Measurements from ENCODE around the gene CASP4.
"Not testable (repeated sequence)": the region's sequence is repeated elsewhere in the genome, so short reads cannot be mapped to it uniquely, and the experiment has no call there.

Gene CASP4

GRCh38 chr11:104943561-104943960 lies 24.8 kb downstream of the CASP4 start:
- H3K27me3 ChIP-seq: no peaks in the 10 kb centered on the region
- no peak overlapping the region for H3K27ac ChIP-seq
- H3K4me2 ChIP-seq: no peak overlapping the region
- H3K9me3 ChIP-seq (replicated peaks in 1 of 11): 0 out of 22 replicates have a peak, but pooled peaks cover 0 to 4% (median 0%) of the 10 kb centered on the region in 11 experiments
- TF ChIP-seq Cebpa-rat (IDR thresholded peaks at IDR 0.05): no peak
- no peak overlapping the region for H3K9ac ChIP-seq
- peaks cover 0 to 67% (median 0%) of the 10 kb centered on the region in 11 experiments; a peak in 6 of 22 replicates for H3K36me3 ChIP-seq
- H3K4me3 ChIP-seq: no peak overlapping the region
- H3K4me1 ChIP-seq: peaks cover 0 to 13% (median 0%) of the 10 kb centered on the region in 10 experiments; a peak in 4 of 20 replicates
- no peaks in the 10 kb centered on the region for H4K20me1 ChIP-seq

- peak overlapping the region; percentile 53 to 80 (median 69) for H3K4me2 ChIP-seq
Observed at GRCh38 chr11:104934594-104934993, 33.8 kb downstream of the CASP4 start.

DNA sequence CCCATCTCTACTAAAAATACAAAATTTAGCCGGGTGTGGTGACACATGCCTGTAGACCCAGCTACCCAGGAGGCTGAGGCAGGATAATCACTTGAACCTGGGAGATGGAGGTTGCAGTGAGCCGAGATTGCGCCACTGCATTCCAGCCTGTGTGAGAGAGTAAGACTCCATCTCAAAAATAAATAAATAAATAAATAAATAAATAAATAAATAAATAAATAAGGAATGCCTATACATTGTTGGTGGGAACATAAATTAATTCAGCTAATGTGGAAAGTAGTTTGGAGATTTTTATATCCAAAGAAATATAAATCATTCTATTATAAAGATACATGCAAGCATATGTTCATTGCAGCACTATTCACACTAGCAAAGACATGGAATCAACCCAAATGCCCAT lies 34.3 kb downstream of the CASP4 start:
- H4K20me1 ChIP-seq, H3K4me3 ChIP-seq, H3K36me3 ChIP-seq, H3K27me3 ChIP-seq, H3K27ac ChIP-seq, H3K9ac ChIP-seq: not testable (repeated sequence)
- Histone ChIP-seq H3K4me2 (peak overlapping the region; percentile 53 to 80 (median 69); a peak in 20 of 22 replicates), H3K4me1 (peaks cover 11 to 23% (median 15%) of the 10 kb centered on the region in 10 experiments), H3K9me3 (replicated peaks in 1 of 11) (peaks cover 0 to 35% (median 15%) of the 10 kb centered on the region in 11 experiments; a peak in 14 of 22 replicates)

More at GRCh38 chr11:104934594-104934993, 33.8 kb downstream of the CASP4 start:
- Histone ChIP-seq H3K27ac (no peak overlapping the region), H3K27me3 (no peaks in the 10 kb centered on the region), H3K9me3 (replicated peaks in 1 of 11) (peaks cover 0 to 29% (median 14%) of the 10 kb centered on the region in 11 experiments; a peak in 14 of 22 replicates), H3K4me3 (no peak overlapping the region), H3K9ac (no peak overlapping the region), H4K20me1 (no peaks in the 10 kb centered on the region), H3K4me1 (peaks cover 11 to 23% (median 15%) of the 10 kb centered on the region in 10 experiments), H3K36me3 (no peaks in the 10 kb centered on the region)
- TF ChIP-seq Cebpa-rat (IDR thresholded peaks at IDR 0.05): no peak

DNA sequence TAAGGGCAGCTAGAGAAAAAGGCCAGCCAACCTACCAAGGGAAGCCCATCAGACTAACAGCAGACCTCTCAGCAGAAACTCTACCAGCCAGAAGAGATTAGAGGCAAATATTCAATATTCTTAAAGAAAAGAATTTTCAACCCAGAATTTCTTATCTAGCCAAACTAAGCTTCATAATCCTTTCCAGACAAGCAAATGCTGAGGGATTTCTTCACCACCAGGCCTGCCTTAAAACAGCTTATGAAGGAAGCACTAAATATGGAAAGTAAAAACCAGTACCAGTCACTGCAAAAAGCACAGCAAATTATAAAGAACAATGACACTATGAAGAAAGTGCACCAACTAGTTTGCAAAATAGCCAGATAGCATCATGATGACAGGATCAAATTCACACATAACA lies 39.6 kb downstream of the CASP4 start:
- H3K36me3 ChIP-seq: no peaks in the 10 kb centered on the region
- TF ChIP-seq Cebpa-rat (IDR thresholded peaks at IDR 0.05): no peak
- H3K4me3 ChIP-seq: no peak overlapping the region
- no peaks in the 10 kb centered on the region for H3K27me3 ChIP-seq
- no peak overlapping the region for H3K9ac ChIP-seq
- H3K4me2 ChIP-seq: no peak overlapping the region
- peaks cover 18 to 70% (median 47%) of the 10 kb centered on the region in 11 experiments for H3K9me3 ChIP-seq (replicated peaks in 1 of 11)
- H3K4me1 ChIP-seq: peaks cover 0 to 1% (median 0%) of the 10 kb centered on the region in 10 experiments; a peak in 7 of 20 replicates
- no peaks in the 10 kb centered on the region for H4K20me1 ChIP-seq
- no peak overlapping the region for H3K27ac ChIP-seq

DNA sequence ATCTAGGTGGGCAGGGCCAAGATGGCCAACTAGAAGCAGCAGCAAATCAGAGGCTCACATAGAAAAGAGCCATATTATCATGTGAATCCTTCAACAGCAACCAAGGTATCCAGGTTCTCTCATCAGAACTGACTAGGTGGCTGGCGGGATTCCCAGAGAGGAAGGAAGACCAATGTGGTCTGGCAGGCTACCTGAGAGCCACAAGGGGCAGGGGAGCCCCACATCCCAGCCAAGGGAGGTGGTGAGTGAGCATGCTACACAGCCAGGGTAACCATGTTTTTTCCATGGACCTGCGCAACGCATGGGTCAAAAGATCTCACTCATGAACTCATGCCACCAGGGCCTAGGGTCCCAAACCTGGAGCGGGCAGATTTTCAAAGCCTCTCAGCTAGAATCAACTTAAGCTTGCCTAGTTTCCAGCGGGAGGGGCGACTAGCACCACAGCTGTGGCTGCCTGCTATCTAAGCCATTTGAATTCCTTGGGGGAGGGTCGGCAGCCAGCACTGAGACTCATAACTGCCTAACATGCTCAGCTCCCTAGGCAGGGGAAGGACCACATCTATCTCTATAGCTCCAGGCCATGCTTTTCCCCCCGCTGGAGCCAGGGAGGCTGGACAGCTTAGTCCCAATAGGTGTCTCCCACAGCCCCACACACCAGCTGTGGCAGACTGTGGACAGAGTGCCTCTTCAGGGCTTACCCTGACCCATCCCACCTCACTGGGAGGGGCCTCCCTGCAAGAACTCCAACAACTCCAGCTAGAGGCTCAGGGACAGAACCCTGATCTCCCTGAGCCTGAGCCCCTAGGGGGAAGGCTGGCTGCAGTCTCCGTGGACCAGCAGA lies 41.4 kb downstream of the CASP4 start:
- Histone ChIP-seq H3K9me3 (replicated peaks in 1 of 11) (peaks cover 18 to 58% (median 36%) of the 10 kb centered on the region in 11 experiments), H3K9ac (no peak overlapping the region), H3K4me3 (no peak overlapping the region), H4K20me1 (no peaks in the 10 kb centered on the region), H3K27me3 (no peaks in the 10 kb centered on the region), H3K4me2 (no peak overlapping the region), H3K36me3 (no peaks in the 10 kb centered on the region), H3K27ac (no peak overlapping the region), H3K4me1 (no peaks in the 10 kb centered on the region)
- TF ChIP-seq Cebpa-rat (IDR thresholded peaks at IDR 0.05): no peak

GRCh38 chr11:104925850-104926249 lies 42.5 kb downstream of the CASP4 start:
- Histone ChIP-seq H3K27ac (no peak overlapping the region), H3K27me3 (no peaks in the 10 kb centered on the region), H3K4me3 (no peak overlapping the region), H3K4me1 (no peaks in the 10 kb centered on the region), H3K9me3 (replicated peaks in 1 of 11) (peaks cover 18 to 50% (median 36%) of the 10 kb centered on the region in 11 experiments), H4K20me1 (no peaks in the 10 kb centered on the region), H3K4me2 (no peak overlapping the region), H3K36me3 (no peaks in the 10 kb centered on the region), H3K9ac (no peak overlapping the region)
- TF ChIP-seq Cebpa-rat (IDR thresholded peaks at IDR 0.05): no peak

GRCh38 chr11:104918113-104918824 lies 50.1 kb downstream of the CASP4 start:
- no peaks in the 10 kb centered on the region for H3K36me3 ChIP-seq
- peaks cover 0 to 14% (median 5%) of the 10 kb centered on the region in 10 experiments; a peak in 9 of 20 replicates for H3K4me1 ChIP-seq
- H3K4me3 ChIP-seq: peak overlapping the region in 7 of 10 experiments; percentile 4 to 36 (median 19); a peak in 7 of 20 replicates
- no peaks in the 10 kb centered on the region for H4K20me1 ChIP-seq
- peak overlapping the region in 5 of 11 experiments; percentile 0 to 61 (median 2); a peak in 4 of 22 replicates for H3K9ac ChIP-seq
- H3K27ac ChIP-seq: 0 out of 22 replicates have a peak overlapping the region, but pooled peaks of 1 of the 11 experiments have one; percentile 8
- TF ChIP-seq Cebpa-rat (IDR thresholded peaks at IDR 0.05): no peak
- no peaks in the 10 kb centered on the region for H3K27me3 ChIP-seq
- H3K4me2 ChIP-seq: peak overlapping the region; percentile 44 to 77 (median 61)
- peaks cover 0 to 4% (median 0%) of the 10 kb centered on the region in 11 experiments; a peak in 1 of 22 replicates for H3K9me3 ChIP-seq (replicated peaks in 1 of 11)

- Histone ChIP-seq H3K4me2 (peak overlapping the region; percentile 44 to 77 (median 61)), H3K36me3 (no peaks in the 10 kb centered on the region), H3K9me3 (replicated peaks in 1 of 11) (peaks cover 0 to 4% (median 0%) of the 10 kb centered on the region in 11 experiments; a peak in 1 of 22 replicates), H3K4me1 (peaks cover 0 to 14% (median 5%) of the 10 kb centered on the region in 10 experiments; a peak in 9 of 20 replicates), H3K9ac (peak overlapping the region in 5 of 11 experiments; percentile 0 to 61 (median 2); a peak in 4 of 22 replicates), H3K27ac (peak overlapping the region in 1 of 11 experiments; percentile 8; a peak in 1 of 22 replicates), H3K27me3 (no peaks in the 10 kb centered on the region), H4K20me1 (no peaks in the 10 kb centered on the region), H3K4me3 (peak overlapping the region in 6 of 10 experiments; percentile 4 to 32 (median 18); a peak in 6 of 20 replicates)
- TF ChIP-seq Cebpa-rat (IDR thresholded peaks at IDR 0.05): no peak
Observed at GRCh38 chr11:104917271-104918112, 50.9 kb downstream of the CASP4 start.

Measured in BLaER1 treated with 17β-estradiol and CSF1 and Interleukin-3, amounts not matched to agents 10 nM and 100 nM (cell line).